ENCODE measurements around the gene LRRK1.

GRCh38 chr15:101045835-101046691 lies 126.9 kb downstream of the LRRK1 start:
- TF ChIP-seq CTCF (conservative IDR thresholded peaks at IDR 0.05) (no peak), ZFX (IDR thresholded peaks at IDR 0.05) (no peak)

All from C4-2B (cell line).